ENCODE data around the gene LHFPL6.

DNA sequence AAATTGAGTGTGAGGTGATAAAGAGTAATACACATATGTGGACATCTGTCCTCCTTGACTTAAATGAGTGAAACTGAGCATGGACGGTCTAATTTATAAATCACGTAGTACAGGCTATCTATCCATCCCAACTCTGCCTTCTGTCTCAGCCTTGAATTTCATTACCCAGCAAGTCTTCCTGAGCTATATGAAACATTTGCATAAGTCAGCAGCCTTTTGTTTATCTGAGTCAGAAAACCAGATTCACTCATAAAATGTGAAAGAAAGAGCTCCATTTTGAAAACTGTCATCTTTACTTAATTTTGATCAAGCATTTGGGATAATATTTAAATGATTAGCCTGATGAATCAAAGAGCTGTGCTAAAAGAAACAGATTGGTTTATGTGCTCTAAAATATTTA, 197.9 kb downstream of the LHFPL6 start:
- TF ChIP-seq, protein P1, sequence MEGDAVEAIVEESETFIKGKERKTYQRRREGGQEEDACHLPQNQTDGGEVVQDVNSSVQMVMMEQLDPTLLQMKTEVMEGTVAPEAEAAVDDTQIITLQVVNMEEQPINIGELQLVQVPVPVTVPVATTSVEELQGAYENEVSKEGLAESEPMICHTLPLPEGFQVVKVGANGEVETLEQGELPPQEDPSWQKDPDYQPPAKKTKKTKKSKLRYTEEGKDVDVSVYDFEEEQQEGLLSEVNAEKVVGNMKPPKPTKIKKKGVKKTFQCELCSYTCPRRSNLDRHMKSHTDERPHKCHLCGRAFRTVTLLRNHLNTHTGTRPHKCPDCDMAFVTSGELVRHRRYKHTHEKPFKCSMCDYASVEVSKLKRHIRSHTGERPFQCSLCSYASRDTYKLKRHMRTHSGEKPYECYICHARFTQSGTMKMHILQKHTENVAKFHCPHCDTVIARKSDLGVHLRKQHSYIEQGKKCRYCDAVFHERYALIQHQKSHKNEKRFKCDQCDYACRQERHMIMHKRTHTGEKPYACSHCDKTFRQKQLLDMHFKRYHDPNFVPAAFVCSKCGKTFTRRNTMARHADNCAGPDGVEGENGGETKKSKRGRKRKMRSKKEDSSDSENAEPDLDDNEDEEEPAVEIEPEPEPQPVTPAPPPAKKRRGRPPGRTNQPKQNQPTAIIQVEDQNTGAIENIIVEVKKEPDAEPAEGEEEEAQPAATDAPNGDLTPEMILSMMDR (IDR thresholded peaks at IDR 0.05) = no peak
- TF ChIP-seq RFX5 (IDR thresholded peaks at IDR 0.05) (no peak), REST (IDR thresholded peaks at IDR 0.05) (no peak), POLR2A (IDR thresholded peaks at IDR 0.05; ENCODE audit: low read length) (no peak), CBX2 (IDR thresholded peaks at IDR 0.05; ENCODE audit: borderline replicate concordance, low read depth) (no peak), RNF2 (IDR thresholded peaks at IDR 0.05; ENCODE audit: borderline replicate concordance, low read depth) (no peak), MAFK (IDR thresholded peaks at IDR 0.05; ENCODE audit: partially characterized antibody) (no peak), MYC (IDR thresholded peaks at IDR 0.05; ENCODE audit: borderline replicate concordance, low read length) (no peak), JUNB (IDR thresholded peaks at IDR 0.05) (no peak)
